Activated CD8-positive, alpha-beta memory T cell treated with anti-CD3 and anti-CD28 coated beads, Interleukin-2, amount 50 U/mL, for 24 hours (primary cell): ENCODE measurements around the gene CDH4.

ENCODE experiments used
- DNase-seq: peaks from one replicate; pipeline ENCODE4 v3.0.0-alpha.2; 2020; ENCODE audit errors: extremely low read depth

The CDH4 gene

GRCh38 chr20:61582196-61582923 is 330.3 kb downstream of the CDH4 start:
- no peak for DNase-seq

GRCh38 chr20:61583356-61583755 is 331.3 kb downstream of the CDH4 start:
- DNase-seq: no peak

DNA sequence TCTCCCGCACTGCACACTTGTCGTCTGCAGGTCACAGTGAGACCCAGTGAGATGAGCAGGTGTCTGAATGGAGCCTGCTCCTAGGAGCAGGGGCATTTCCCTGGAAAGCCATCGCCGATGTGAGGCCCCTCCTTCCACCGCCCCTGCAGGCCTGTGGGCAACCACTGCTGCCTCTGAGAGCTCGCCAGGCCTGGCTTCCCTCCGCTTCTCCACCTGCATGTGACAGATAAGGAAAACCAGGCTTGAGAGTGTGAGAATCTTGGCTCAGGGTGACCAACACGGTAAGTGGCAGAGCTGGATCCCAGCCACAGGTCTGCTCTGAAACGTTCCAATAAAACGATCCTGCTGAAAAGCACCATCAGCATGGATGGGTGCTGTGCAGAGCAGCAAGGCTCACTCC is 332.8 kb downstream of the CDH4 start:
- no peak for DNase-seq

GRCh38 chr20:61585764-61586163 is 333.7 kb downstream of the CDH4 start:
- no peak for DNase-seq

DNA sequence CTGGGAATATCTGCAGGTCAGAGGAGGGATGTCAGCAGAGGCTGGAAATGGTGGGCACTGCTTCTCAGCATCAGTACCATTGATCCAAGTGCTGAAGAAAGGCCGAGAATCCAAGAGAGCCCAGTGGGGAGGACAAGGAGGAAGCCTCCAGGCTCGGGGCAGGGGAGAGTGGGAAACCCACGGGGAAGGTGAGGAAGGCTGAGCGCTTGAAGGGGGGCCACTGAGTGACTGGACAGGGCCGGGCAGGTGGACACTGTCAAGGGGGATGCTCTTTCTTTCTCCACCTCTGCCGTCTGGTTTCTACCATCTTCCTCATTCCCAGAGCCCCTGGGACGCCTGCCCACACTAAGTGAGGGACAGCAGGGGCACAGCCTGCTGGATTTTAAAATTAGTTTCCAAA is 335.0 kb downstream of the CDH4 start:
- DNase-seq: no peak

DNA sequence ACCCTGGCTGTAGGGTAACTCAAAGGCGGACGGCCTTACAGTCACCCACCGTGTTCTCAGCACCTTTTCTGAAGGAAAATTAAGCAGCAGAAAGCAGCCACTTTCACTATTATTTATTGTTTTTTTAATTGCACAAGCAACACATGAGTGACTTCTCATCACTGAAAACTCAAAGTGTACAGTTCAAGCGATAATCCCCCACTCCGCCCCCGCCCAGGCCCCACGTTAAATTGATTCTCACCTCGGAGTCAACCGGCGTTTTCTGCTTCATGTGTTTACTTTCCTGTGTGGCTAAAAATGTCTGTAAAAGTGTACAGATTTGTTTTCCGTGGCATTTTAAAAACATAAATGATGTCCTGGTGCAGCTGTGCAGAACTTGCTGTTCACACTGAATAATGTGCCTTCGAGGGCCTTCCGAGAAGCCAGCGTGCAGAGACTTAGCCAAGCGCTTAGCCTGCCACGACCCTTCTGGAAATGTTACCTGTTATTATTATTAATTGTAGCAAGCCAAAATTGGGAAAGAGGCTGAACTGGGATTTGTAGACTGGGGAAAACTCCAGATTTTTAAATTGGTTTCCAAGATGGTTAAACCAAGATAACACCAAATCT is 335.7 kb downstream of the CDH4 start:
- DNase-seq: no peak

DNA sequence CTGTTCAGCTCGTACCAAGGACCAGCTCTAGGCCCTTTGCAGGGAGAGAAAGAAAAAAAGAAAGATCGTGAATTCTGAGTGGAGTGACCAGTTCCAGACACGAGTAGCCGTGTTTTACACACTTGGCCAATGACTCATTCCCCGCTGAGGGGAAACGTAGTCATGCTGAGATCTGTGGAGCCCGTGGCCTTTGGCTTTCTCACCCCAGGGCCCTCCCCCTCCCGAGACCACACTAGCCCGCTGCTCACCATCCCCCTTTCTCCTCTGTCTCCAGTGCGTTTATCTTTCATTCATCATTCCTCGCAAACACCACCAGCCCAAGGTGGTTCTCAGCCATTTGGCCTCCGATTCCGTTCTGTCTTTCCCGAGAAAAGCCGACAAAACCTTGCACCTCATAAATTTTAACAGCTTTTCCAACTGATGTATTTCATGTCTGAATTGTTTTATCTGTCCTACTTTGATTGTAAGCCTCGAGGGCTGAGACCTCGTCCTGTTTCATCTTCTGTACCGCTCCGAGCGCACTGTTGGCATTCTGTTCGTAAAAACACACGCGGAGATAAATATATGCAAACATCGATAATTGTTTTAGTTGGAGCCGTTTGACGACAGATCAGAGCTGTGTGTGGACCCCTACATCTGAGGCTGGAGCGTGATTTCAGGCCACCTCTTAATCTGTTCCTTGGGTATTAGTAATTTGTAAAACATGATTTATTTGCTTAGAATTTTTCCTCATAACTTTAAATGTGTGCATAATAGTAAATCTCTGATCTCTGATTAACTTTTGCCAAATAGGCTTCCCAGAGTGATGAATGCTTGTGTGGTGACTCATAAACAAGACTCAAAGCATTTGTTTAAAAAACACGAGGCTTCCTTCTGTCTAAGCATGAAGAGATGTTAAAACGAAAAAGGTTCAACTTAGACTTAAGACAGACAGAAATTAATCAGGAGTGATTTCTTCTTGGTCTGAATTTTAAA is 336.6 kb downstream of the CDH4 start:
- DNase-seq: no peak

DNA sequence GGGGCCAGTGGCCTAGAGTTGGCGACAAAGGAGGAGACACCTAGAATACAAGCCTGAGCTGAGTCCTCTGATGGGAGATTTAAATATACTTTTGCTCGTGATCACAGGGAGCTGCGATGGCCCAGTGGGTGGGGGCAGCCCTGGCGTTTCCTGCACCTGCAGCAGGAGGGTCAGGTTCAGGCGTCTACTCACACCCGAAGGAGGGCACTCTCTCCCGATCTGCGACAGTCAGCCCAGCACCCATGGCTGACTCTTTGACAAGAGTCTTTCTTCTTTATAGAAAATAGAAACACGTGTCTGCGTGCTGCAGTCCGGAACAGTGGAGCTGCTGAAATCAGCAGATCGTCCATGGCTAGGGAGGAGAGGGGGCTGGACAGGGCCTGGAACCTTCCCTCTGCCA is 338.2 kb downstream of the CDH4 start:
- no peak for DNase-seq

- no peak for DNase-seq
Measured at GRCh38 chr20:61593516-61593915, 341.5 kb downstream of the CDH4 start.

DNA sequence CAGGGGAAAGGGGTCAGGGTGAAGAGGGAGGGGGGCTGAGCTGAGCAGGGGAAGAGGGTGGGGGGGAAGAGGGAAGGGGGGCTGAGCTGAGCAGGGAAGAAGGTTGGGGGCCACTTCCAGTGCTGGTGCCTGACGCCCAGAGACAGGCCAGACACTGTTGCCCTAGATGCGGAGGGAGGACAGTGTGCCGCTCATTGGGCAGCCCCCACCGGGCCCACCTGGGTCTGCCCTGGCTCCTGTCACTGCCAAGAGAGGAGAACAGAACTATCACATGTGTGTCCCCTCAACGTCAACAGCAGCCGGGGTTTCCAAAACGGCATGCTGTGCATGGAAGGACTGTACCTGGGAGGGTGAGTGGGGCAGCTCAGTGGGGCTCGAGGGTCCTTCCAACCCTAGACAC is 342.1 kb downstream of the CDH4 start:
- no peak for DNase-seq

- DNase-seq: no peak
Measured at GRCh38 chr20:61595216-61595615, 343.2 kb downstream of the CDH4 start.

GRCh38 chr20:61596687-61597330 is 344.7 kb downstream of the CDH4 start:
- DNase-seq: no peak

- no peak for DNase-seq
Measured at GRCh38 chr20:61597996-61598395, 345.9 kb downstream of the CDH4 start.

- DNase-seq: no peak
Measured at GRCh38 chr20:61598586-61598985, 346.5 kb downstream of the CDH4 start.

GRCh38 chr20:61599061-61599531 is 347.0 kb downstream of the CDH4 start:
- DNase-seq: no peak

GRCh38 chr20:61599541-61599992 is 347.5 kb downstream of the CDH4 start:
- no peak for DNase-seq

GRCh38 chr20:61600016-61600415 is 348.0 kb downstream of the CDH4 start:
- DNase-seq: no peak

- DNase-seq: no peak
Measured at GRCh38 chr20:61601361-61601760, 349.3 kb downstream of the CDH4 start.

- DNase-seq: no peak
Measured at GRCh38 chr20:61601853-61602252, 349.8 kb downstream of the CDH4 start.

DNA sequence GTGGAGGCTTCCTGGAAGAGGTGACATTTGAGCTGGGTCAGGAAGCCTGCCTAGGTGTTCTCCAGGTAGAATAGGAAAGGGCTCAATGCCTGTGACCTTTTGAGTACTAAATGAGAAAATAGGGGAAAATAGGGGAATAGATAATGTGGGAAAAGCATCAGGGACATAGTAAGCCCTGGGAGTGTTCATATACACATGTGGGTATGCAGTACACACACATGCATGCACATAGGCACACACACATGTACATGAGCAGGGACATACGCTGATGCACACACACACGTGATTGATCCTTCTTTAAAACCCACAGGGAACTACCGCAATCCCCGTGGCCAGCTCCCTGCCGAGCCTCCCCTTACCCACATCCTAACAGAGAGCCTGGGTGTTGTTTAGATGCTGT is 351.7 kb downstream of the CDH4 start:
- no peak for DNase-seq

DNA sequence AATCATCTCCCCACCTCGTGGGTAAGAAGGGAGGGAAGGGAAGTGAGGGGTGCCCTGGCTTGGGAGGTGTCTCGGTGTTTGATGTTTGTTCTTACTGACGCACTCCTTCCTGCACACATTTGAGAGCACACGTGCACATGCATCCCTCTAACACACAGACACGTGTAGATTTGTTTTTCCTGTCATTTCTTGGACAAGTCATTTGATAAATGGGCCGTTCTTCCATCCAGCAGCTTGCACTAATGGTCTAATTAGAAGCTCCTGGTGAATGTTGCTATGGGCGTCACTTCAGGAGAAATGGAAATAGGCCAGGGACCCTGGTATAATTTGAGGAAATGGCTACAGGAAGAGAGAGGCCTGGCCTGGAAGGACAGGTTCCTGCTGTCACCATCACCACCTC is 352.5 kb downstream of the CDH4 start:
- DNase-seq: no peak

- DNase-seq: no peak
Measured at GRCh38 chr20:61605283-61605682, 353.2 kb downstream of the CDH4 start.
